CD4-positive, alpha-beta T cell treated with Interleukin-1 beta for 1 hour (primary cell): ENCODE data around the gene GOLT1A.

ENCODE experiments used
- DNase-seq, 2 donors: peaks; one replicate each; pipeline ENCODE4 v3.0.0-alpha.2; 2020 to 2022

Gene GOLT1A

GRCh38 chr1:204216880-204217647, 3.3 kb upstream of the GOLT1A start:
- DNase-seq: no peak

DNA sequence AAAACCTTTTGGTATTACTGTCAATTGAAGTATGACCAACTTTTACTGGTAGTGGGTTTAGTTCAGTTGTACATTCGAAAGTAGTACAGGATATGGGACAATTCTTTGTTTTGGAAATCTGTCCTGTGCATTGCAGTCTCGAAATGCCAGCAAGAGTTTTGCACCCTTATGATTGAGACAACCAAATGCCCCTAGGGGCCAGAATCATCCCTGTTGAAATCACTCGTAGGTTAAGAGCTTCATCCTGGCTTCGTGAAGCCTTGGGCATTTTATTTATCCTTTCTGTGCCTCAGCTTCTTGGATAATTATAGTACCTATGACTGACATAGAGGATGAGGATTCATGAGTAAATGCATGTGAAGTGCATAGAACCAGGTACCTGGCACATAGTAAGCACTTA, 2.4 kb upstream of the GOLT1A start:
- DNase-seq: no peak

GRCh38 chr1:204212715-204213114, 1.1 kb downstream of the GOLT1A start:
- DNase-seq: no peak

GRCh38 chr1:204211046-204211445, 2.7 kb downstream of the GOLT1A start:
- DNase-seq: no peak

DNA sequence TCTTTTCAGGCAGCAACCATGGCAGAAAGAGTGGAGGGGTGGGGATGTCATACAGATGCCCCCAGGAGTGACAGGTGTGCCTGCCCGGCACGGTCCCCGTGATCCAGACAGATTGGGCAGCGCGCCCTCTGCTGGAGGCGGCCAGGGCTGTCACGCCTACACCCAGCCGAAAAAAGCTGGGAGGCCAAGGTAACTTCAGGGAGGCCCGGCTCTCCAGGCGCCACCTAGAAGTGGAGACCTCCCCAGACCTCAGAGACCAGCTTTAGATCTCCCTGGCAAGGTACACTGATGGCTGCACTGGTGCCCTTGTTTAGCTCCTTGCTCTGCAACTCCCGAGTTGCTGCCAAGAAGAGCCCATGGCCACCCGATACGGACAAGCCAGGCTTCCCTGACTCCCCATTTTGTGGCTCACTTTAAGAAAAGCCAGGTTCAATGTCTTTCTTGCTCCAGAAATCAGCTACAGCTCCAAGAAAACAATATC, 6.6 kb downstream of the GOLT1A start:
- DNase-seq: peak; percentile 56 to 64

DNA sequence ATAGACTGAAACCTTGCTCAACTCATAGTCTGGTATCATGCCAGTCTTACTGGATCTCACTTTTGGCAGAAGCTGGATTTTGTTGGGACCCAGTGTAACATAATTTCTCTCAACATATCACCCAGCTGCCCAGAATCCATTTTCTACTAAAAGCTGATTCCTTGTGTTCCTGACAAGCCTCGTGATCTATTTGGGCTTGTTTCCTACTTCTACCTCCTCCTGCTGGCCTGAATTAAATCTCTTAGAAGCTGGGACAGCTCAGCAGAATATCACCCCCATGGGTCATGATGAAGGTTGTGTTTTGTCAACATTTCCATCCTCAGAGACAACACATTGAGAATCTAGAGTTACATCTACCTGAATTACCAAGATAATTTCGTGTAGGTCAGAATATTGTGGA, 7.7 kb downstream of the GOLT1A start:
- DNase-seq: no peak

GRCh38 chr1:204205486-204205885, 8.3 kb downstream of the GOLT1A start:
- DNase-seq: no peak

DNA sequence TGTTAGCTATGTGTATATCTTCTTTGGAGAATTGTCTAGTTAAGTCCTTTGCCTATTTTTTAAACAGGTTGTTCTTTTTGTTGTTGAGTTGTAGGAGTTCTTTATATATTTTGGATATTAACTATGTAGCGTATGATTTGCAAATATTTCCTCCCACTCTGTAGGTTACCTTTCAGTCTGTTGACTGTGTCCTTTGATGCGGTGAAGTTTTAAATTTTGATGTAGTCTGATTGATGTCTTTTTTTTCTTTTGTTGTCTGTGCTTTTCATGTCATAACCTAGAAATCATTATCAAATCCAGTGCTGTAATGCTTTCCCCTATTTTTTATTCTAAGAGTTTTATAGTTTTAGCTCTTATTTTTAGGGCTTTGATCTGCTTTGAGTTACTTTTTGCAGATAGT, 8.8 kb downstream of the GOLT1A start:
- DNase-seq: no peak

- no peak for DNase-seq
These were observed 10.5 kb downstream of the GOLT1A start for GRCh38 chr1:204203206-204203767.

DNA sequence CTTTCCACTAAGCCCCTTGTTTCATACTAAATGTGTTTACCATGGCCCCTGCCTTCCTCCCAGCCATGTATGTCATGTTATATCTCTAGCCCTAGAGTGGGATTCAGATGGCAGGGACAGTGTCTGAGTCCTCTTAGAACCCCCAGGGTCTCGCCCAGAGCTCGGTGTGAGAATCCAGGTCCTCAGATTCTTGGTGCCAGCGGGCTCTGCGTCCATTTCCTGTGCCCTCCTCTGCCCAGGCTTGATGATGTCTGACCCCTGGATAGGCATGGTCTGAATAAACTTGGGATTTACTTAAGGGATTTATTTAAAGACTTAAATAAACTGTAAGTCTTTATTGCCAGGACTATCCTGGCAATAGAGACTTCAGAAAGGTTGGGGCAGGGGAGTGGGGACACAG, 11.3 kb downstream of the GOLT1A start:
- no peak for DNase-seq

GRCh38 chr1:204201348-204202040, 12.3 kb downstream of the GOLT1A start:
- no peak for DNase-seq

- DNase-seq: no peak
These were observed 14.2 kb downstream of the GOLT1A start for GRCh38 chr1:204199579-204199978.

- no peak for DNase-seq
These were observed 15.1 kb downstream of the GOLT1A start for GRCh38 chr1:204198348-204199340.

DNA sequence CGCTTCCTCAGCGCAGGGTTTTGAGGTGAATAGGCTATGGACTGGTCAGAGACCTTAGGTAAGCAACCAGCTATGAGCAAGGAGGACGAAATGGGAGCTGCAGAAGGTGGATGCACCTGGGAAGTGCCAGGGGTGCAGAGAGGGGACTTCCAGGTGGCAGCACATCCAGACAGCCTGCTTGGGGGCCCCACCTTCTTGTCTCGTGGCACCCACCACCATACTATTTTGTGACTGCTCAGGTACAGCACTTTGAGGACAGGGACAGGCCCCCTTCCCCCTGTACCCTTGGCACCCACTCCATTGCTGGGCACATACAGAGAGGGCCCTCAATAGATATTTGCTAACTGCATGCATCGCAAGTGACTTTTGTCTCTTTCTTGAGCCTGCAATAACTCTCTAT, 16.7 kb downstream of the GOLT1A start:
- no peak for DNase-seq

GRCh38 chr1:204196068-204196795, 17.6 kb downstream of the GOLT1A start, which contains the start of gene KISS1:
KISS1 (minus strand) TSS chr1:204196491; CDS start chr1:204192876, 3,615 bp downstream.
- no peak for DNase-seq

- no peak for DNase-seq
These were observed 19.0 kb downstream of the GOLT1A start for GRCh38 chr1:204194771-204195170.

- DNase-seq: no peak
These were observed 19.7 kb downstream of the GOLT1A start for GRCh38 chr1:204194080-204194479.

DNA sequence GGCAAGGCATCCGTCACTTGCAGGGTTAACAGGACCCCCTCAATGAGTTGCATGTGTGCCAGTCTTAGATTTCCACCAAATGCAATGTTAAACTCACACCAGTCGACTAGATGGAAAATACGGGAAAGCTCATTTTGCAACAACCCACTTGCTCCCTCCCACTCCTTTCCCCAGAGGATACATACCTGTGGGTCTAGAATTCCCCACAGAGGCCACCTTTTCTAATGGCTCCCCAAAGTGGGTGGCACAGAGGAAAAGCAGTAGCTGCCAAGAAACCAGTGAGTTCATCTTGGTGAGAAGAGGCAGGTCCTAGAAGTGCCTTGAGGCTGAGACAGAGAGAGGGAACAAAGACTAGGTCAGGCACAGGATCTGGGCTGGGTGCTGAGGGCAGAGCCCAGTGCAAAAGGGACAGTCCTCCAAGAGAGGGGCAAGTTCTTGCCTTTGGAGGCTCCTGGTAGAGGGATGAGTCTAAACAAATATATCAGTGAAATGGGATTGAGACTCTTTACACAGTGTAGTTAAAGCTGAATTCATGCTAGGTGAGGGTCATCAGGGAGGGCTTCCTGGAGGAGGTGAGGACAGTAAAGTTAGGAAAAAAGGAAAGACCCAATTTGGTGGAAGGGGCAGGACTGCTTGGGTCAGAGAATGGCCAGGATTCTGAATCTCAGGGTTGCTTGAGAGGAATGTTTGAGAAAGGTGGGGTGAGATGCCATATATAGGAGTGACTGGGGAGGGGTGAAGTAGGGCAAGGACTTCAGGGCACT, 21.0 kb downstream of the GOLT1A start:
- DNase-seq: no peak

DNA sequence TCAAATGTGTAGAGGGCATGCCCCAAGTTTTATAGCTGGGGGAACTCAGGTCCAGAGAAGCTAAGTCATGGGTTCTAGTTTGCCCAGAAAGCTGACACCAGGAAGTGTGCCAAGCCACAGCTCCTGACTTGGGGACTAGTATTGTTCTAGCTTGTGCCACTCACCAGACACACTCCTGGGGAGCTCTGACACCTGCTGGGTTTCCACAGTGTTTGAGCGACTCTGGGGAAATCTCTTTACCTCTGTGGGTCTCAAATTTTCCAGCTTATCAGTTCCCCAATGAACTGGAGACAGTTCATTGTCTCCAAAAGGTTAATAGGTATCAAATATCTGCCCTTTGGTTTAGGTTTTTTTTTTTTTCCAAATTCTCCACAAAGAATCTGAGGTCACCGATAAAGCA, 21.7 kb downstream of the GOLT1A start:
- DNase-seq: no peak

DNA sequence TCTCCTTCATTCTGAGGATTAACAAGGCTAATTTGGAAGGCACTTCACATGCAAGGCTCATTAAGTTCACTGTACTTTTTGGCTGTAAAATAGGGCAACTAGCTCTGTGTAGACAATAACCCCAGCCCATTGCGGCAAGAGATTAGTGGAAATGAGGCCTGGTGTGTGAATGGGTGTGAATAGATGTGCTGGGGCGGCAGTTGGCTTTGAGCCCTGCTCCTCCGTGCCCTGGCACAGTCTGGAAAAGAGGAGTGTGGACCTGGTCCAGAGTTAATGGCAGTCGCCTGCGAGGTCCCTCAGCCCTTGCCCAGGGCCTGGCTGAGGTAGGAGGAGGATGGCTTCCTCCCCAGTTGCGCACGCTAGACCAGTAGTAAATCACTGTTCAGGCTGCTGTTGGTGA, 22.3 kb downstream of the GOLT1A start:
- DNase-seq: no peak
